GM12878 (cell line): ENCODE results near the gene MAVS. TPM values are rescaled to one million over a fixed set of nuclear protein-coding genes. Genes with fewer than 3 reads are reported as not detected.
A peak's percentile ranks its signal among the peaks of the same experiment; 100 is the strongest.

Experiments used
- ASH2L ChIP-seq: fragments of 300-600, 200-600 bp; sonication (generic); IDR thresholded peaks from 2 replicates; pipeline ENCODE4 v1.6.1; 2017; ENCODE audit warnings: low read depth, mild to moderate bottlenecking, borderline replicate concordance
- BRCA1 ChIP-seq: IDR thresholded peaks from 2 replicates; pipeline ENCODE4 v1.6.1; 2011; ENCODE audit warnings: low read depth, low read length, improper control_type of control experiment
- CREM ChIP-seq: IDR thresholded peaks from 2 replicates; pipeline ENCODE4 v1.6.1; 2014; ENCODE audit warnings: antibody characterized with exemption, low read depth
- GABPA ChIP-seq: IDR thresholded peaks from 2 replicates; pipeline ENCODE4 v1.6.1; 2014; ENCODE audit warnings: antibody characterized with exemption, low read depth, mild to moderate bottlenecking, inconsistent platforms
- HCFC1 ChIP-seq: fragments of 150-350 bp; IDR thresholded peaks from 2 replicates; pipeline ENCODE4 v1.6.1; 2014; ENCODE audit warnings: low read length
- HDAC2 ChIP-seq: fragments of 200-600 bp; sonication (generic); IDR thresholded peaks from 2 replicates; pipeline ENCODE4 v1.6.1; 2017
- NR2C2 ChIP-seq: IDR thresholded peaks from 2 replicates; pipeline ENCODE4 v1.6.1; 2011; ENCODE audit warnings: borderline replicate concordance, low read depth; ENCODE audit not compliant: control insufficient read depth, insufficient read length
- NRF1 ChIP-seq: conservative IDR thresholded peaks from 2 replicates; pipeline ENCODE4 v1.6.1; 2011; ENCODE audit warnings: mild to moderate bottlenecking, low read depth, low read length, improper control_type of control experiment
- POLR2AphosphoS2 ChIP-seq: IDR thresholded peaks from 2 replicates; pipeline ENCODE4 v1.6.1; 2011; ENCODE audit warnings: low read depth, mild to moderate bottlenecking, low read length, improper control_type of control experiment, moderate library complexity
- POLR2AphosphoS5 ChIP-seq: IDR thresholded peaks from 2 replicates; pipeline ENCODE4 v1.6.1; 2011; ENCODE audit warnings: mild to moderate bottlenecking, low read length, inconsistent platforms
- RAD21 ChIP-seq: IDR thresholded peaks from 2 replicates; pipeline ENCODE4 v1.6.1; 2011; ENCODE audit warnings: mild to moderate bottlenecking, low read depth, low read length, moderate library complexity; ENCODE audit not compliant: insufficient read depth
- REST ChIP-seq: IDR thresholded peaks from 2 replicates; pipeline ENCODE4 v1.6.1; 2012; ENCODE audit warnings: mild to moderate bottlenecking, low read depth, low read length
- SREBF1 ChIP-seq: IDR thresholded peaks from 2 replicates; pipeline ENCODE4 v1.6.1; 2012; ENCODE audit warnings: mild to moderate bottlenecking, low read length
- SRF ChIP-seq, 2 experiments: IDR thresholded peaks; 2 replicates each; pipeline ENCODE4 v1.6.1; 2011; ENCODE audit warnings: low read depth in 2 of 2, low read length in 2 of 2, mild to moderate bottlenecking in 1 of 2, moderate library complexity in 1 of 2
- STAT3 ChIP-seq: IDR thresholded peaks from 2 replicates; pipeline ENCODE4 v1.6.1; 2011; ENCODE audit warnings: low read depth, low read length, improper control_type of control experiment
- SUPT20H ChIP-seq: IDR thresholded peaks from 2 replicates; pipeline ENCODE4 v1.6.1; 2011; ENCODE audit warnings: low read depth, mild to moderate bottlenecking, low read length, moderate library complexity, borderline replicate concordance; ENCODE audit not compliant: control insufficient read depth
- ZBTB4 ChIP-seq: fragments of 450-650 bp; formaldehyde crosslinking; IDR thresholded peaks from 2 replicates; pipeline ENCODE4 v1.4.0; 2022; ENCODE audit warnings: mild to moderate bottlenecking, moderate library complexity
- ZNF24 ChIP-seq: fragments of 450-650 bp; IDR thresholded peaks from 2 replicates; pipeline ENCODE4 v1.6.1; 2017; ENCODE audit warnings: antibody characterized with exemption, mild to moderate bottlenecking
- ZNF622 ChIP-seq: fragments of 450-650 bp; IDR thresholded peaks from 2 replicates; pipeline ENCODE4 v1.6.1; 2017; ENCODE audit warnings: mild to moderate bottlenecking, inconsistent platforms
- ZNF687 ChIP-seq: fragments of 450-650 bp; IDR thresholded peaks from 2 replicates; pipeline ENCODE4 v1.6.1; 2017; ENCODE audit warnings: mild to moderate bottlenecking, moderate library complexity
- polyA plus RNA-seq, 11 experiments: library from polyadenylated mRNA; depleted of rRNA in 4 of 11; unstranded in 6 of 11; stranded (reverse) in 5 of 11; fragments of >200 nt; fragmentation: Nextera tagmentation in 4 of 11; fragmentation: Illumina TruSeq in 1 of 11; extraction: Ambion mirVana in 4 of 11; extraction: Trizol in 1 of 11; gene quantifications; 1 replicate in 1 of 11; 2 replicates in 10 of 11; pipeline versions ENCODE4 v1.2.1 to v1.2.3, GENCODE V29; 2011 to 2016; ENCODE audit warnings: inconsistent platforms in 2 of 11, missing spikeins in 2 of 11, low read depth in 1 of 11
- total RNA-seq, 4 experiments: library from RNA; depleted of rRNA in 3 of 4; stranded (reverse); fragments of >200 nt in 3 of 4; fragmentation: Illumina TruSeq in 1 of 4; extraction: Trizol in 1 of 4; gene quantifications; 2 replicates each; pipeline versions ENCODE4 v1.2.1 to v1.2.3, GENCODE V29; 2013 to 2021

The MAVS gene
- total and polyA plus RNA-seq, 10 of the 15 experiments (the other 5 are each of a cell fraction or from before 2014, with no cell fraction given), result 1.6 to 25.2 (median 12.6) TPM

GRCh38 chr20:3909952-3910366 is 63.3 kb downstream of the MAVS start (continued):
- TF ChIP-seq RAD21, result no peak
- TF ChIP-seq ZNF622, result no peak
- no peak for TF ChIP-seq ZNF24
- no peak for TF ChIP-seq SREBF1
- no peak for TF ChIP-seq NRF1
- TF ChIP-seq HCFC1, result no peak
- no peak for TF ChIP-seq SRF (IDR thresholded peaks at IDR 0.05; ENCODE audit: low read depth in 2 of 2, low read length in 2 of 2)
- TF ChIP-seq NR2C2, result no peak
- no peak for TF ChIP-seq STAT3
- no peak for TF ChIP-seq ASH2L
- TF ChIP-seq HDAC2, result no peak
- no peak for TF ChIP-seq CREM
- TF ChIP-seq POLR2AphosphoS2, result no peak
- TF ChIP-seq ZNF687, result 0 out of 2 replicates have a peak, but pooled peaks have one; percentile 27
- TF ChIP-seq GABPA, result no peak
- no peak for TF ChIP-seq ZBTB4 (CRISPR knock-in tag)
- TF ChIP-seq POLR2AphosphoS5, result 0 out of 2 replicates have a peak, but pooled peaks have one; percentile 20
- TF ChIP-seq SUPT20H, result no peak
- TF ChIP-seq REST, result no peak
- TF ChIP-seq BRCA1, result no peak
